HepG2 (cell line): ENCODE results near the gene ZNF683. TPM values are rescaled to one million over a fixed set of nuclear protein-coding genes. Genes with fewer than 3 reads are reported as not detected.

Experiments
- ATF7-NPFF ChIP-seq: sonication (generic); formaldehyde crosslinking; IDR thresholded peaks from 2 replicates; pipeline ENCODE4 v1.8.1; 2023; ENCODE audit warnings: mild to moderate bottlenecking, low read depth, missing genetic modification reagents, moderate library complexity
- CEBPG ChIP-seq: IDR thresholded peaks from 2 replicates; pipeline ENCODE4 v1.6.1; 2016
- CSRNP2 ChIP-seq: sonication (generic); formaldehyde crosslinking; conservative IDR thresholded peaks from 2 replicates; pipeline ENCODE4 v1.8.0; 2022; ENCODE audit warnings: low read depth, missing genetic modification reagents
- DNMT3B ChIP-seq: conservative IDR thresholded peaks from 2 replicates; pipeline ENCODE4 v1.6.1; 2016; ENCODE audit warnings: missing biosample characterization, control low read depth
- HMGA1 ChIP-seq: sonication (generic); formaldehyde crosslinking; conservative IDR thresholded peaks from 2 replicates; pipeline ENCODE4 v1.4.0; 2020; ENCODE audit warnings: missing genetic modification reagents
- KDM6A ChIP-seq: IDR thresholded peaks from 2 replicates; pipeline ENCODE4 v1.6.1; 2016; ENCODE audit warnings: low read depth
- NFYB ChIP-seq: sonication (generic); formaldehyde crosslinking; IDR thresholded peaks from 2 replicates; pipeline ENCODE4 v1.4.0; 2020; ENCODE audit warnings: missing genetic modification reagents
- SNAPC4 ChIP-seq: sonication (generic); formaldehyde crosslinking; IDR thresholded peaks from 2 replicates; pipeline ENCODE4 v1.4.0; 2020; ENCODE audit warnings: mild to moderate bottlenecking, missing genetic modification reagents
- TAF15 ChIP-seq: fragments of 200-400 bp; formaldehyde crosslinking; IDR thresholded peaks from one replicate; pipeline ENCODE4 v1.6.1; 2018; ENCODE audit warnings: mild to moderate bottlenecking, low read depth, low read length; ENCODE audit not compliant: poor library complexity, severe bottlenecking
- TOE1 ChIP-seq: sonication (generic); formaldehyde crosslinking; IDR thresholded peaks from 2 replicates; pipeline ENCODE4 v1.4.0; 2020; ENCODE audit warnings: mild to moderate bottlenecking, missing genetic modification reagents
- ZNF580 ChIP-seq: IDR thresholded peaks from 2 replicates; pipeline ENCODE4 v1.6.1; 2016; ENCODE audit warnings: low read depth, borderline replicate concordance
- ZNF646 ChIP-seq: sonication (generic); formaldehyde crosslinking; IDR thresholded peaks from 2 replicates; pipeline ENCODE4 v1.9.0; 2021; ENCODE audit warnings: mild to moderate bottlenecking, missing genetic modification reagents
- ZNF720 ChIP-seq: sonication (generic); formaldehyde crosslinking; IDR thresholded peaks from 2 replicates; pipeline ENCODE4 v1.4.0; 2020; ENCODE audit warnings: missing genetic modification reagents
- ZNF790 ChIP-seq: sonication (generic); formaldehyde crosslinking; IDR thresholded peaks from 2 replicates; pipeline ENCODE4 v1.8.0; 2022; ENCODE audit warnings: missing genetic modification reagents, mild to moderate bottlenecking, borderline replicate concordance
- polyA plus RNA-seq, 8 experiments: library from polyadenylated mRNA; depleted of rRNA in 3 of 8; stranded (reverse) in 7 of 8; unstranded in 1 of 8; fragments of >200 nt; fragmentation: Illumina TruSeq in 4 of 8; extraction: Trizol in 4 of 8; gene quantifications; 2 replicates each; pipeline versions ENCODE4 v1.2.1 to v1.2.3, GENCODE V29; 2011 to 2016; ENCODE audit warnings: low read depth in 4 of 8, missing spikeins in 1 of 8, mixed read lengths in 1 of 8; ENCODE audit not compliant: insufficient read depth in 1 of 8
- total RNA-seq, 5 experiments: library from RNA; depleted of rRNA; stranded (reverse); fragments of >200 nt; fragmentation: Illumina TruSeq; extraction: Trizol; gene quantifications; 2 replicates each; pipeline ENCODE4 v1.2.3, GENCODE V29; 2016; ENCODE audit warnings: low read depth in 1 of 5

Gene ZNF683
- total and polyA plus RNA-seq, 2 of the 13 experiments (the other 11 are each of a cell fraction or from before 2014, with no cell fraction given): not detected

- TF ChIP-seq ZNF720 (CRISPR knock-in tag): no peak
- TF ChIP-seq HMGA1 (CRISPR knock-in tag): no peak
- TF ChIP-seq SNAPC4 (CRISPR knock-in tag): no peak
- no peak; the same call in 1 of the 2 replicates for TF ChIP-seq ZNF646 (CRISPR knock-in tag)
- TF ChIP-seq NFYB (CRISPR knock-in tag): no peak
- TF ChIP-seq ZNF580 (CRISPR knock-in tag): peak; percentile 30; the same call in 1 of the 2 replicates
- TF ChIP-seq DNMT3B: no peak; the same call in 1 of the 2 replicates
- peak; percentile 13; the same call in 1 of the 2 replicates for TF ChIP-seq CEBPG (CRISPR knock-in tag)
- TF ChIP-seq ZNF790: no peak
- no peak for TF ChIP-seq ATF7-NPFF (CRISPR knock-in tag)
- peak; percentile 99 for TF ChIP-seq KDM6A (CRISPR knock-in tag)
- no peak for TF ChIP-seq TAF15
- no peak for TF ChIP-seq CSRNP2 (CRISPR knock-in tag)
- TF ChIP-seq TOE1: no peak
These were observed 21.6 kb downstream of the ZNF683 start (continued) for GRCh38 chr1:26350701-26351589.
